GM10248 (cell line): ENCODE results near the gene RNF138.
"Not testable (repeated sequence)": the region's sequence is repeated elsewhere in the genome, so short reads cannot be mapped to it uniquely, and the experiment has no call there.

Experiments
- CTCF ChIA-PET: fragments of 300-600 bp; sonication (Branson Sonifier 250); formaldehyde crosslinking; extraction: SDS; loops from one replicate; lab custom pipeline; 2021; ENCODE audit warnings: antibody characterized with exemption; lab: Yijun Ruan, JAX
- POLR2A ChIA-PET: fragments of 350-650 bp; sonication (Branson Sonifier 250); formaldehyde crosslinking; extraction: SDS; loops from one replicate; lab custom pipeline; 2020; ENCODE audit warnings: antibody characterized with exemption; lab: Yijun Ruan, JAX
- DNase-seq: peaks from one replicate; pipeline ENCODE4 v3.0.0; 2012; ENCODE audit errors: extremely low spot score
- CTCF ChIP-seq: IDR thresholded peaks from 2 replicates; pipeline ENCODE4 v1.5.1; 2012; ENCODE audit warnings: mild to moderate bottlenecking, low read depth; ENCODE audit errors: extremely low read depth, missing control alignments, control extremely low read depth

RNF138 gene

DNA sequence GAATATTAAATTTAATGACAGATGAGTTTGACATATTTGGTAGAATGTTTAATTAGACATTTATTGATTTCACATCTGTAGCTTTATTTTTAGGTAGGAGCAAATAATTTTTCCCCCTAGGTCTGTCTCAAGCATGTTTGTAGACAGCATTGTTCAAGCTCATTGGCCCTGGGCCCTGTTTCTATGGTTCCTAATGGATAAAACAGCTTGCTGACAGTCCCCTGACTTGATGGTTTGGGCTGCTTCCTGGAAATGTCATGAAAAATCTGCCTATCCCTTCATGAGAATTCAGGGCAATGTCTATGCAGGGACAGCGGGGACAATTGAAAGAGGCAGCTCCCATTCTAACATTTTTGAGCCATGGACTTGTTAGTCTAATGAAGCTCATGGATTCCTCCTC is 83.6 kb downstream of the RNF138 start:
- no peak for DNase-seq
- TF ChIP-seq CTCF: no peak
- ChIA-PET POLR2A (no interaction called here), CTCF (interaction anchor here (1.8 kb wide), 1 partner anchor 10 kb away, joined by 7 read pairs; no protein-coding TSS in a partner anchor)

GRCh38 chr18:32176745-32177144 is 85.1 kb downstream of the RNF138 start:
- CTCF ChIA-PET, POLR2A ChIA-PET, DNase-seq: not testable (repeated sequence)

DNA sequence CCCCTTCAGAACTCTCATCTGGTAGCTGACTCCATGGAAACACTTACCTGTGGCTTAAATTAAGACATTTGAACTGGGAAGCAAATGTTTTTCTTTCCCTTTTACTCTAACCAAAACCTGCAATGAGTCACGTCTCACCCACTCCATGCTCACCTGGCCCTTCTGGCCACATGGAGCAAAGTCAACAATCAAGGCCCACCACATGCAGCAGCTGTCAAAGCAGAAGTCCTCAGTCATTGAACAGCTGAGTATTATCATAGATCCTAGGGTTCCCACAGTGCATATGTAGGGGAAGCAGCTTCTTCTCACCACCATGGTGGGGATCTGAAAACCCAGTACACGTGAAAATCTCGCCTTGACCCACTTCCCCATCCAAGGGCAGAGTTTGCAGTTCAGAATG is 85.9 kb downstream of the RNF138 start:
- ChIA-PET CTCF (interaction anchor here (0.8 kb wide), 1 partner anchor 10 kb away, joined by 3 read pairs; no protein-coding TSS in a partner anchor), POLR2A (no interaction called here)
- TF ChIP-seq CTCF: no peak
- no peak for DNase-seq
